ENCODE results near the gene SLC39A11.
"Not testable (repeated sequence)": the region's sequence is repeated elsewhere in the genome, so short reads cannot be mapped to it uniquely, and the experiment has no call there.

SLC39A11 gene

DNA sequence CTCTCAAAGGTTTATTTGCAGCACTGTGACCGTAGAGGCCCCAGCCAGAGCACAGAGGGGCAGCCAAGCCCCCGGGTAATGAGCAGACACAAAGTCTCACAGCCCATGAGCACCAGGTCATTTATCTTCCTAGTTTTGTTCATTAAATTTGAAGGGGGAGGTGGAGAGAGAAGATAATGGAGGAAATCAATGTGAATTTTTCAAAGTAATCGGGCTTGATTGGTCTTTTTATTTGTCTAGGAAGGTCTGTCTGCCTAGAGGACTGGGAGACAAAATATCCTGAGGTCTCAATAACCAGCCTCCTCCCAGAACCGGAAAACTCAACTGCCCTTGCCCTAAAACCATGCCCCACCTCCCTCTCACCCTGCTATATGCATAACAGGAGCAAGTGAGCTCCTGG is 189.0 kb downstream of the SLC39A11 start:
- no peak for DNase-seq

- no peak for DNase-seq
Observed at GRCh38 chr17:72901657-72902056, 190.8 kb downstream of the SLC39A11 start.

DNA sequence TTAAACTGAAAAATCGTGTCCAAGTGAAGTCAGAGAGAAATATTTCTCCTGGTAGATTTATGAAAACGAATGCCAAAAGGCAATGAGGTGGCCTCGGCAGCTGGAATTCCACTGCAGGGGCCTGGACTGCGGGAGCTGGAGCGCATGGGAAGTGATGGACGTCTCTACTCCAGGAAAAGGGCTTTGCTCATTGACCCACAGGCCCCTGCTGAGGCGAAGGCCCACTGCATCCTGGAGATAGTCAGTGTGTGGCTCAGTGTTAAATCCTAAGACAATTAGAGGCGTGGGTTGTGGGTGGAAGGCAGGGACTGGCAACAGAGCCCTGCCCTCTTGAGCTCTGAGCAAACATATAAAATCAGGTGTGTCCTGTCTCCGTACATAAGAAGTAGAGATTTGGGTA is 191.4 kb downstream of the SLC39A11 start:
- no peak for DNase-seq

- no peak for DNase-seq
Observed at GRCh38 chr17:72900654-72900971, 191.9 kb downstream of the SLC39A11 start.

DNA sequence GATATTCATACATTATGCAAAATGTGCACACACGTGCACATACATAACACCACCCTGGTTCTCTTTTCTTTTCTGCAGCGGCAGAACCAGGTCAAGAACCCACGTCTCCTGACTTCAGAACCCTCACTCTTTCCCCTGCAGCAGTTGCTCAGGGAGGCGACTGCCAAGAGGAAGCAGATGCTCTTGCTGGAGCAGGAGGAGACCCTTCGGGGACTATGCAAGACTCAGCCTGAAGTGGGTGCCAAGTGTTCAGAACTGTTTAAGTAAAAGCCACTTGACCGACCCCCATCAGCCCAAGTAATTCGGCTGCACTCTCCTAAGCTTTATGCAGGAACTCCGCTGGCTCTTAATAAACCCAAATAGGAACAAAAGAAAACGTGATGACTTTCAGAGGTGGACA is 193.8 kb downstream of the SLC39A11 start:
- no peak for DNase-seq

DNA sequence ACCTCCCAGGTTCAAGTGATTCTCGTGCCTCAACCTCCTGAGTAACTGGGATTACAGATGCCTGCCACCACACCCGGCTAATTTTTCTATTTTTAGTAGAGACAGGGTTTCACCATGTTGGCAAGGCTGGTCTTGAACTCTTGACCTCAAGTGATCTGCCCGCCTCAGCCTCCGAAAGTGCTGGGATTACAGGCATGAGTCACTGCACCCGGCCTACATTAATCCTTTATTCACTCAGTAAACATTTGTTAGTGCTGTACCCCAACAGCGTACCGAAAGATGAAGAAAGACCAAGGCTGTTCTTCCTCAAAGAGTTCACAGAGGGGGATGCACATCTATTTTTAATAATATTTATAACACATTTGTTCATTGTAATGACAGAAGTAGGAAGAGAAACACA is 196.2 kb downstream of the SLC39A11 start:
- not testable (repeated sequence) for DNase-seq

DNA sequence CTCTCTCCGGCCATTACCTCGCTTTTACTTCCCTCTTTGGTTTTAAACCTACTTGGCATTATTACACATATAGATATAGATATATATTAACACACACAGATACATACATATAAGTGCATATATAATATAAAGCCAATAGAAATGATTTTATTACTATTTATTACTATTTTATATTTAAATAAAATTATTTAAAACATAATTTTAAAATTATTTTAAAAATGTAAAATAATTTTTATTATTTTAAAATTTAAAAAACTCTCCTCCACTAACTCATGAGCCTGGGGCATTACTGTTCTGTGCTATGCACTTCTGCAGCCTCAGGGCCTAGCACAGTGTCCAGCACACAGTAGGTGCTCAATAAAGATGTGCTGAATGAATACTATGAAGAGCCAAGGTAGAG is 200.9 kb downstream of the SLC39A11 start:
- DNase-seq, result no peak

GRCh38 chr17:72890711-72891110 is 201.8 kb downstream of the SLC39A11 start:
- no peak for DNase-seq

DNA sequence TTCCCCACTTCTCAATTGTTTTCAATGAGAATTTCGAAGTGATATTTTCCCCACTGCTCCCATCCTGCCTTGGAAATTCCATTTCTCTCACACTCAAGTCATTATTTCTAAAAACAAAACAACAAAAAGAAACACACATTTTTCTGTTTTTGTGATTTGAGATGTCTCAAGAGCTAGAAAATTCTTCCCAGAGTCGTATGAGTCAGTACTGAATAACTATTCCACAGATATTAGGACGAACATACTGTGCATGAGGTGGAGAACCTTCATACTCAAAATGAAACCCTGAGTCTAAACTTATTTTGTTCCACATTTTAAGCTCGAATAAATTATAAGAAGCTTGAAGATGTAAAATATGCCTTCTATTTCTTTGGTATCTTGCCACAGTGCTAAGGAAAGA is 204.6 kb downstream of the SLC39A11 start:
- DNase-seq, result no peak

DNA sequence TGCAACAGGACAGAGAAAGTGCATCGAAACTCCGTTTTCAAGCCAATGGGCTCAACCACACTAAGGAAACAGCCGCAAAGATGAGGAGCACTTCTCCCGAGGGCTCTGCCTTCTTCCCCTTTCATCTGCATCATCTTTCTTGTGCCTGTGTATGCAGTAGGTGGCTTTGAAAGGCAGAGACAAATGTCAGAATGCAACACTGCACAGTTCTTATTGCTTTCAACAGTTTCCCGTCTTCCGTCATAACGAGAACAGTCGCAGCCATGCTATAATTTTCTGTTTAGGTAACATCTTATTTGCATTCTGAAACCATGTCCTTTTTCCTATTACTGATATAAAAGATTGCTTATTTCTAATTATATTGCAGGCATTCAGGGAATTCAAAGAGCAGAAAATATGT is 205.2 kb downstream of the SLC39A11 start:
- DNase-seq, result no peak

DNA sequence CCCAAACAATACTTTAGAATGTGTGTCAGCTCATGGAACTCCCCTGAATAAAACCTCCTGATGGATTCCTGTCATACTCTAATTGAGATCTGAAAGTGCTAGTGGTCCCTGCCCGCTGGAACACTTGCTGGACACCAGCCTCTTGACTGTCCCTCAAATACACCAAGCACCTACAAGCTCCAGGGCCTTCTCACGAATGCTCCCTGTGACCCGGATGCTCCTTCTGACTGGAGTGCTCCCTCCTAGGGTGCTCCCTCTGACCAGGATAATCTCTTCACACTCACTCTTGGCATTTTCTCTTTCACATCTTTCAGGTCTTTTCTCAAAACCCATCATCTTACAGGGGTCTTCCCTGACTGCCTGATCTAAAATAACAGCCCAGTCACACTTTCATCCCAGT is 205.9 kb downstream of the SLC39A11 start:
- no peak for DNase-seq

DNA sequence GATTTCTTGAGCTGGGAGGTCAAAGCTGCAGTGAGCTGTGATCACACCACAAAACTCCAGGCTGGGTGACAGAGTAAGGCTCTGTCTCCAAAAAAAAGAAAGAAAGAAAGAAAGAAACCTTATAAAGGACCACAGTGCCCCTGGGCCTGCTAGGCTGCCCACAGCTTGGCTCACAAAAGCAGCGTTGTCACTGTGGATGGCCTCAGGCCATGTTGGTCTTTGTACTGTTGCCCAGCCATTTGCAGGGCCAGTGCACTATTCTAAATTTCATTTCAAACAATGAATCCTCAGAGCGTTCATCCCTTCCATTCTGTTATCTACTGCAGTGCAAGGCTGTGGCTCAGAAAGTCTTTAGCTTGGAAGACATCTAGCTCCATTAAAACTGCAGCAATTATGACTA is 208.4 kb downstream of the SLC39A11 start:
- DNase-seq, result no peak

DNA sequence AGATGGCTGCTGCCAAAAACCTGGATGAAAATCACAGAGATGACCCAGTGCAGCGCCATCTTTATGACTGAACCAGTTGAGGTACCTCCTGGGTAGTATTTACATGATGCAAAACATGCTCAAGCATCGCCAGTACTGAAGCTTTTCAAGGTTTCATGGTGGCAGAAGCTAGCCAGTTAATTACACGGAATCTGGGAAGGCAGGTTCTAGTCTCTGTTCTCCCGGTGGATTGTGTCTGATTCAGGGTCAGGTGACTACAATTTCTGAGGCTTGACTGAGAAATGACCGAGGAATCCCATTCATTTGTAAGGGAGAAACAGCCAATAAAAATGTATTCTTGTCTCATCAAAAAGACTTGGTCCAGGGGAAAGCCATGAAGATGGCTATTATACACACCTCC is 209.1 kb downstream of the SLC39A11 start:
- no peak for DNase-seq

- no peak for DNase-seq
Observed at GRCh38 chr17:72882426-72882825, 210.1 kb downstream of the SLC39A11 start.

- no peak for DNase-seq
Observed at GRCh38 chr17:72879877-72880276, 212.6 kb downstream of the SLC39A11 start.

- DNase-seq, result no peak
Observed at GRCh38 chr17:72878975-72879660, 213.4 kb downstream of the SLC39A11 start.

- no peak for DNase-seq
Observed at GRCh38 chr17:72877348-72877747, 215.1 kb downstream of the SLC39A11 start.

- no peak for DNase-seq
Observed at GRCh38 chr17:72876413-72876812, 216.1 kb downstream of the SLC39A11 start.

DNA sequence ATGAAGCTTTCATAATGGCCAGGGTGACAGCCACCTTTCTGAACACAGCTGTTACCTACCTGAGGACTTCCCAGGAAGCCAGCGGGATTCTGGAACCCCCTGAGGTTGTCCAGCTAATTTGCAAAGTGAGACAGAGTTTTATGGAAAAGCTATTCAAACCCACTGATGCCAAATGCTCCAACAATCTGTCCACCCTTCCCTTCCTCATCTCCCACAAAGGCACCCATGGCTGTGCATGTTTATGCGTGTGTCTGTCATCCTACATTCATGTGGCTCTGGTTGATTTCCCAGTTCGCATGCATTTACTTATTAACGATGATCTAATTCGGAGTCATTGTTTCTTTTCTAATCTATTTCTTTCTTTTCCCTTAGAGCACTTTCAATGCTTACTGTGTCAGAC is 217.1 kb downstream of the SLC39A11 start:
- no peak for DNase-seq

DNA sequence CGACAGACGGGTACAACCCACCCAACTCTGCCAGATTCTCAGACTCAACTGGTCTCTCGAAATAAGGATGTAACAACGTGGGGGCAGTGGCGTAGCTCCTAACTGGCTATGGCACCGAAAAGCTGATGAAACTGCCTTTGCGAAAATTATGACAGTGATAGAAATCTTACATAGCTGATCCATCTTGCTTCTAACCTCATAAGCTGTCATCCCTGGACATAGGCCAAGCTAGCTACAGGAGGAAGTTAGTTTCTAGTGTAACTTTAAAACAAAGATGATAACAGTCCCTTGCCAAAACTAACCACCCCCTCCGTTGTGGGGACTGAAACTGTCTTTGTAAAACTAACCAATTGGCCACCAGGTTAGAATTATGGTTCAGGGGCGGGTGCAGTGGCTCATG is 220.1 kb downstream of the SLC39A11 start:
- no peak for DNase-seq

DNA sequence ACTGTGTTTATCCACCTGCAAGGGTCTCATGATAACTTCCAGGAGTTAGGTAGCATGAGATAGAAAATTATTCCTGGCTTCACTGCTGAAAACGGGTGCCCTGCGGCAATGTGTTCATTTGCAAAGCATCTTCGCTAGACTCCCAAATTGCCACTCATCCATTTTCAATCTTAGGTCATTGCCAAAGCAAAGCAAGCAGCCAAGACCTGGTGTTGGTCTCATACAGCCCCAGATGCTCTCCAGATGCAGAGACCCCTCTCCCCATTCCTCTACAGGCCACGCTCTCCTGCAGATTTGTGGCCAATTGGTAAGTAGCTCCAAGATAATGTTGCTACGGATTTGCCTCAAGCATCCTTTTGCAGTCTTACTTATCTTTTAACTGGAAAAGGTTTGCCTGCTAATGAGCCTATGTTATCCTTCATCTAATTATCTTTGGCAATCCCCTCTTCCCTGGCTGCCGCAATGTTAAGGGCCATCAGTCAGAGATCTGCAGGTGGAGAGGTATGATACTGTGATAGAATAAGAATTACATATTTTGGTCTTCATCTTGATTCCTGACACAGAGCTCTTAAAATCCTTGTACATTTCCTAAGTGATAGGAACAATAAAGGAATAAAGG is 222.0 kb downstream of the SLC39A11 start:
- no peak for DNase-seq

GRCh38 chr17:72869630-72870029 is 222.9 kb downstream of the SLC39A11 start:
- no peak for DNase-seq

DNA sequence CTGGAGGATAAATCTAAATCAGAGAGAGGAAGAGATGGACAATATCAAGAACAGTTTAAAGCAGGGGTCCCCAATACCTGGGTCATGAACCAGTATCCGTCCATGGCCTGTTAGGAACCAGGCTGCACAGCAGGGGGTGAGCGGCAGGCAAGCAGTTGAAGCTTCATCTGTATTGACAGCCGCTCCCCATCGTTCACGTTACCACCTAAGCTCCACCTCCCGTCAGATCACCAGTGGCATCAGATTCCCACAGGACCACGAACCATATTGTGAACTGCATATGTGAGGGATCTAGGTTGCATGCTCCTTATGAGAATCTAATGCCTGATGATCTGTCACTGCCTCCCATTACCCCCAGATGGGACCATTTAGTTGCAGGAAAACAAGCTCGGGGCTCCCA is 226.5 kb downstream of the SLC39A11 start:
- DNase-seq, result no peak

GRCh38 chr17:72863526-72864211 is 228.8 kb downstream of the SLC39A11 start:
- DNase-seq, result no peak
